GM19372 (cell line): ENCODE data around the gene DARS2.

Experiments
- ATAC-seq: cut with Tn5 transposase; IDR thresholded peaks from one replicate; pipeline ENCODE4 v1.9.1; 2021; ENCODE audit warnings: mild to moderate bottlenecking, low read depth, moderate library complexity; ENCODE audit not compliant: unreplicated experiment

The DARS2 gene

DNA sequence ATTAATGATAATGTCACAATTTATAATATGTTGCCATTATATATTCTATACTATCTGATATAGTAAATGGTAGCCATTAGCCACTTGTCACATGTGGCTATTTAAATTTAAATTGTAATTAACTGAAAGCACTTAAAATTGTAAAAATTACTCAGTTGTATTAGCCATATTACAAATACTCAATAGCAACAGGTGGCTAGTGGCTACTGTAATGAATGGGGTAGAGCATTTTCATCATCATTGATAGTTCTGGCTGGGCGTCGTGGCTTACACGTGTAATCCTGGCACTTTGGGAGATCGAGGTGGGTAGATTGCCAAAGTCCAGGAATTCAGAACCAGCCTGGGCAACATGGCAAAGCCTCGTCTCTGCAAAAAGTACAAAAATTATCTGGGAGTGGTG is 60.2 kb downstream of the DARS2 start:
- ATAC-seq = no peak

DNA sequence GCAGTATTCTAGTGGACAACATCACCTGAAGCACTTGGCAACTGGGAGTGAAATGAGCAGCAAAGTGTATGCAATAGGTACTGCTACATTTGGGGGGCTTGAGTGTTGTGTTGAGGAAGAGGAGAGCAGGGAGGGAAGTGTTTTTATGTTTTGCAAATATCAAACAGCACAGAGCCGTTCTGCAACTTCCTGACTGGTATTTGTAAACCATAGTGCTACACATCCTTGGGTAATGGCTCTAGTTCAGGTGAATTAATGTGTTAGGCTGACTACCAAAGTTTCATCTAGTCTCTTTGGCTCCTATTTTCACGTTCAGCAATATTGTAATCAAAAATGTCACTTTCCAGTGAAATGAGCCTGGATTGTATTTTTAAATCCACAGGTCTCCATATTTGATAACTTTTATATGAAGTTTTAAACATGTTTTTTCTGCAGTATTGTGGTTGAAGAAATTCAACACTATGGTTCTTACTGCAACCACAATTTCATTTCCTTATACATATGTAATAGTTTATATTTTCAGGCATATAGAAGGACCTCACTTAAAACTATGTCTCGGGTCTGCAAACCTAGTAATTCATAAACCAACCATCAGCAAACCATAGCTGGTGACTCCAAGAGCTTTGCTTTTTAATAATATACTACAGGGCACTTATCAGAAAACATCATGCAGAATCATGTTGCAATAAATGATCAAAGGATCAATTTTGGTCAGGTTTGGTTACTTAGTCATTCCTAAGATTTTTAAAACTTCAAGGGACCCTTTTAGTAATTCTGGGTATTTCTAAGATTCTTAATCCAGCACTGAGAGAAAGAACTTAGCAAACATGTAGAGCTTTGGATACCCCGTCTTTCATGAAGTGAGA is 62.5 kb downstream of the DARS2 start:
- no peak for ATAC-seq

DNA sequence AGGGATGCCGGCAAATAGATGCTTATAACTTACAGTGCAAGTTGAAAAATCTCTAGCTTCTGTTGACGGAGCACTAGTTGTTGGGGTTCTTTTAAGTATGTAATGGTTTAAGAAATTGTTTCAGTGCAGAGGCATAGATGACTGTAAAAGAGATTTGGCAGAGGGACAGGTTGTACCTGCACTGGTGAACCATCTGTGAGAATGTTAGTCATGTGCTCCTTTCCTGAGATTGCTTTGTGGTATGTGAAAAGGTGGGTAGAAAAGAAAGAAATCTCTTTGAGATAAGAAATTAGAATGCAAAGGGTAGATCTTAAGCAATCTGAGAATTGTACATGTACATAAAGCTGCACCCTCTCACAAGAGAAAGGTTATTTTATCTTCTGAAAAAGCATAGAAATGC is 63.2 kb downstream of the DARS2 start:
- no peak for ATAC-seq

DNA sequence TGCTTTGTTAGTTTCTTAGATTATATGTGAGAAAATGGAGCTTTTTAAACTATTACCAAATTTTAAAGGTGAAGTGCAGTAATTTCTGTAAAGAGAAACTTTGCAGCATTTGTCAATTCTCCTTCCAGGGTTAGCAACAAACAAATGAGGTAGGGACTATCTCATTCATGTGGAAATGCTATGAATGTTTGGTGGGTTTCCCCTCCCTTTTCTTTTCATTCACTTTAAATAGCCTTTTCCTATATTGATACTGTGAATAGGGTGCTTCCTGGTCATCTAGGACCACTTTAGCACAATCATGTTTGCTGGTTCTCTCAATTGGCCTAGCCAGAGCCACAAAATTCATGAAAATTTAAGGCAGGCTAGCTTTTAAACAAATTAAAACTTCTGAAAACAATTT is 64.3 kb downstream of the DARS2 start:
- ATAC-seq = no peak

DNA sequence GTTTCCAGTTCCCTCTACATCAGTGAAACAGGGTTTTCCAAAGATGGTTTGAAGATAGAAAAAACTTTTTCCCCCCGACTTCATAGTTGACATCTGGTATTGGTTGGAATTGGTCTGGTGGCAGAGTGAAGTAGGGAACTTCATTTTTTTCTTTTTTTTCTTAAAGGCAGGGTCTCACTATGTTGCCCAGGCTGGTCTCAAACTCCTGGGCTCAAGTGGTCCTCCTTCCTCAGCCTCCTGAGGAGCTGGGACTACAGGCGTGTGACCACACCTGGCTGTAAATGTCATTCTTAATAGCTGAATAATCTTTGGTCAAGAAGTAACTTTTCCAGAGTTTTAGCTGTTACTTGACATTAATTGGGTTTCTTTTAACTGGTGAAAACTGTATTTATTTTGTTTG is 65.4 kb downstream of the DARS2 start:
- ATAC-seq = no peak

DNA sequence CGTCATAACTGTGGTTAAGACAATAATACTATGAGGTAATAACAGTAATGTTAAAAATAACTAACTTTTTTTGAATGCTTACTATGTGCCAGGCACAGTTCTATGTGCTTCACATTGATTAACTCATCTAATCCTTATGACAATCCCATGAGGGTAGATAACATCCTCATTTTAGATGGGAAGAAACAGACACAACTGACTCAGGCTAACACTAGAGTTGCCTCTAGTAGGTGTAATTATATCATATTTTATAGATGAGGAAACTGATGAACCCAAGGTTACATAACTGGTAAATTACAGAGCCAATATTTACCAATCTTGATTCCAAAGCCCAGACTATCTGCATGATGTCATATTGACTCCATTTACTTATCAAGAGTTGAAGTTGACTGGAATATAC is 69.1 kb downstream of the DARS2 start:
- no peak for ATAC-seq

DNA sequence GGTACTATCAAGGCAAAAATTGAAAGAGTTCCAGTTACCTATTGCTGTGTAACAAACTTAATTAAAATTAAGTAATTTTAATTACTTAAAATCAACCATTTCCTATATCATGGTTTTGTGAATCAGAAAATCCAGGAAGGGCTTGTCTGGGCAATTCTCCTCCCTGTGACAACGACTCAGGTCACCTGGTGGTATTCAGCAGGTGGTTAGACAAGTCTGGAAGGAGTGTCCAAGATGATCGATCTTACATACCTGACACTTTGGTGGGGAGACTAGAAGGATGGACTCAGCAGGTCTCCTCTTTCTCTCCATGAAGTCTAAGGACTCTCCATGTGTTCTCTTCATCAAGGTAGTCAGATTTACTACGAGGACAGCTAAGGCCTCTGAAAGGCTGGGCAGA is 69.7 kb downstream of the DARS2 start:
- ATAC-seq = no peak

DNA sequence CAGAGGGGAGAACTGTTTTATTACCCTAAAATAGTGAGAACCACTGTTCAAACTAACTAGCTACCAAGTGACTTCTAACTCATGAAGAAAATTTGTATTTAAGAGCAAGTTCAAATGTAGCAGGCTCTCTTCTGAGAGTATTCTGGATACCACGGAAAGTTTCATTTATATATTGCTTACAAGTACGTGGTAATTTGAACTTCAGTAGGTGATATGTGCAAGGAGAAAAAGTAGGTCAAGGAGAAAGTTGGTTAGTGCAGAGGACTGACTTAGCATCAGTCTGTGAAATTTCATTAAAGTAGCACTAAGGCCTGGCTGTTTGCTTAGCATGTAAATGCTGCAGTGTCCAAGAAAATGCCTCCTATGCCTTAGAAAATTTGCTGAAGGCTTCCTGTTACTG is 76.0 kb downstream of the DARS2 start:
- no peak for ATAC-seq

DNA sequence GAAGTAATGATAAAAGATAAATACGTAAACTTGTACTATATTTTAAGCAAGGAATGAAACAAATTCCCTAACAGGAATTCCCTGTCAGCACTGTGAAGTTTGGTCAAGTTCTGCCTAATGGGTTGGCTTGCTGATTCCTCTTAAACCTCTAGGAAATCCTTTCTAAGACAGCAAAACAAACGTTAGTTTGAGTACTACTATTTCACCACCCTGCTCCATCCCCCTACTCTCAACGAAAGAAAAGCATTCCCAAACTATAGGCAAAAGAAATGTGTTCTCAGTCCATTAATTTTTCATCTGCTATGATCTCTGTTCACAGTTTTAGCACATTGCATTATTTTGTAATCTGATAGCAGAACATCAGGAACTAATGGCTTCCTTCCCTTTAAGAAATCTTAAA is 76.5 kb downstream of the DARS2 start:
- no peak for ATAC-seq

DNA sequence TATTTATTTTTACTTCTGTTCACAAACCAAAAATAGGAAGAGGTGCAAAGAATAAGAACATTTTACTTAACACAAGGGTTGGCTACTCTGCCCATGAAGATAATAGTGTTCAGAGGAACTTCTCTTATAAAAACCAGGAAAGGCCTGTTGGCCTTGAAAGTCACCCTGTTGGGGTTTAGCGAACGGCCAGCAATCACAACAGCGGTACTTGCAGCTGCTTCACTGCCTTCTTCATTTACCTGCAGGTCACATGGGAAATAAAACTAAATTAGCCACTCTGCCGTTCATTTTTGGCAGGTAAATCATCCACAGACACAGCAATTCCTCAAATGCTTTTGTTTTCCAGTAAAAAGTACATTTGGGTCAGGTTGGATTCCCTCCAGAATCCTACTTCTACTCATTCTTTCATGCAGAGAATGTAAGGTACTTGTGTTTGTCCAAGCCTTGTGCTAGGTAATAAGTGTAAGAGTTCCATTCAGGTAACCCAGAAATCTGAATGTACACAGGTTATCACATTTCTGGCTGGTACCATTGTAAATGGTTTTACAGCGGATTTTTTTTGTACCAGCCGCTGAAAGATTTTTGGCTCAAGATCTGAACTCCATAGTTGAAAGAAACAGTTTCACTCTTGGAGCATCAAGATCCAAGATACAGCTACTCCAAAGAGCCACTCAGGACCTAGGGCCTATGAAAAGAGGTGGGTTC is 79.5 kb downstream of the DARS2 start:
- ATAC-seq = no peak
